HG02885 (cell line): ENCODE measurements around the gene SS18L1.

Experiments used
- ATAC-seq: cut with Tn5 transposase; IDR thresholded peaks from one replicate; pipeline ENCODE4 v1.9.1; 2021; ENCODE audit warnings: mild to moderate bottlenecking; ENCODE audit not compliant: unreplicated experiment, poor library complexity

The SS18L1 gene

DNA sequence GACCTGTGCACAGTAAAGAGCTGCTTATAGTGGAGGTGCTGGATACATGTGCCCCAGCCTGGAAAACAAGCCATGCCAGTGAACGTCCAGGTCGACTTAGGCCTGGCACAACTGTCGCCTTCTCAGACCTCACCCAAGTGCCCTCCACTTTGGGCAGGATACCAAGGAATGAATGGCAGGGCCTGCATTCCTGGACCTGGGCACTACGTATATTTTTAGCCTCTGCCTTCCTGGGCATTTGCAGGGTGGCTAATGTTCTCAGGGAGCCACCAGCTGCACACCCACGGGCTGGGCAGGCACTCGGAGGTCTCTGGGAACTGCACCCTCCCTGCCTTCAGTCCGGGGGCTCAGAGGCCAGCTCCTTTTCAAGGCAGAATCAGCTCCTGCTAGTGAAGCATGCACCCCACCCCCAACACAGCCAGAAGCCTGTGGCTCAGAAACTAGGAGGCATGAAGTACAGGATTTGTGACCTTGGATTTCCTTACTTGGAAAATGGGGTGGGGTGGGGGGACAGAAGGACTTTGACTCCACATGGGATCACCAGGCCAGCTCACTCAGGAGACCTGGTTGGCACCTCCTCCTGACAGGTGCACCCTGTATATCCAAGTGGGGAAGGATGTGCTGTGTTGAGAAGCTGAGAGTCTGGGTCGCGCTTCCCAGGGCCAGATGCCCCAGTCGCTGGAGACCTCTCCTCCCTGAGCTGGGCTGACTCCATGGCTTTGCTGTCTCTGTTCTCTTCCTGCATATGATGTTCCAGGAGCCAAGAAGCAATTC is 23.8 kb upstream of the SS18L1 start:
- no peak for ATAC-seq

DNA sequence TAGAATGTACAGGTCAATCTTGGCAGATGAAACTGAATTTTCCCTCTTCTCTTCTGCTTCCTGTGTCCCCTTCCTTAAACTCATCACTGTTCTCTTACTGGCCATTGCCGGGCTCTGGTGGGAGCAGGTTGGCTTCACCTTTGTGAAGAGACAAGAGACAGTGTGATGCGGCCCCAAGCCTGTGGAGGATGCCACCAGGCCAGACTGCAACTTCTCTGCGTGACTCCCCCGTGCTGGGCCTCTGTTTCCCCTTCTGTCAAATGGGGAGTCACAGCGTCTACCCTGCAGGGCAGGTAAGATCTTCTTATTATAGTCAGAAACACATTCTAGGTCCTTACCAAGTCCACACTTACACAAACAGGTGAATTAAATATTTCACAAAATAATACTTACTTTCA is 23.2 kb upstream of the SS18L1 start:
- ATAC-seq: no peak

DNA sequence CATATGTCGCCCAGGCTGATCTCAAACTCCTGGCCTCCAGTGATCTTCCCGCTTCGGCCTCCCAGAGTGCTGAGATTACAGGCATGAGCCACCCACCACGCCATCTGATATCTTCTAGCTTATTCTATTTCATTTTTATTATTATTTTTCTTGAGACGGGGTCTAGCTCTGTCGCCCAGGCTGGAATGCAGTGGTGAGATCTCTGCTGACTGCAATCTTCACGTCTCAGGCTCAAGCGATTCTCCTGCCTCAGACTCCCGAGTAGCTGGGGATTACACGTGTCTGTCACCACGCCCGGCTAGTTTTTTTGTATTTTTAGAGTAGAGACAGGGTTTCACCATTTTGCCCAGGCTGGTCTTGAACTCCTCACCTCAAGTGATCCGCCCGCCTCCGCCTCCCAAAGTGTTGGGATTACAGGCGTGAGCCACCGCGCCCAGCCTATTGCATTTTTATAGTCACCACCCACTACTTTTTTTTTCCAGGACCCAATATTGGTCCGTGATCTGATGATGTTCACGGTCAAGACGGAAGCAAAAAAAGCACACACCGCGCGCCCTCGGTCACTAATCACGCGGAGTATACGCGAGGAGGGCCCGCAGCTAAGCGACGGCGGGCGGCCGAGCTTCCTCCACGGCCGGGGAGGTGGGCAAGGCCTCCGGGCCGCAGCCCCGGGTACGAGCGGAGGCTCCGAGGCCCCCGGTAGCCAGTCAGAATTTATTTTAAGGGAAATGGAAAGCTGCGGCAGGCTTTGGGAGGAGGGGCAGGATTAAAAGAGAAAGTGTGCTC is 22.4 kb upstream of the SS18L1 start:
- peak; percentile 7 for ATAC-seq

DNA sequence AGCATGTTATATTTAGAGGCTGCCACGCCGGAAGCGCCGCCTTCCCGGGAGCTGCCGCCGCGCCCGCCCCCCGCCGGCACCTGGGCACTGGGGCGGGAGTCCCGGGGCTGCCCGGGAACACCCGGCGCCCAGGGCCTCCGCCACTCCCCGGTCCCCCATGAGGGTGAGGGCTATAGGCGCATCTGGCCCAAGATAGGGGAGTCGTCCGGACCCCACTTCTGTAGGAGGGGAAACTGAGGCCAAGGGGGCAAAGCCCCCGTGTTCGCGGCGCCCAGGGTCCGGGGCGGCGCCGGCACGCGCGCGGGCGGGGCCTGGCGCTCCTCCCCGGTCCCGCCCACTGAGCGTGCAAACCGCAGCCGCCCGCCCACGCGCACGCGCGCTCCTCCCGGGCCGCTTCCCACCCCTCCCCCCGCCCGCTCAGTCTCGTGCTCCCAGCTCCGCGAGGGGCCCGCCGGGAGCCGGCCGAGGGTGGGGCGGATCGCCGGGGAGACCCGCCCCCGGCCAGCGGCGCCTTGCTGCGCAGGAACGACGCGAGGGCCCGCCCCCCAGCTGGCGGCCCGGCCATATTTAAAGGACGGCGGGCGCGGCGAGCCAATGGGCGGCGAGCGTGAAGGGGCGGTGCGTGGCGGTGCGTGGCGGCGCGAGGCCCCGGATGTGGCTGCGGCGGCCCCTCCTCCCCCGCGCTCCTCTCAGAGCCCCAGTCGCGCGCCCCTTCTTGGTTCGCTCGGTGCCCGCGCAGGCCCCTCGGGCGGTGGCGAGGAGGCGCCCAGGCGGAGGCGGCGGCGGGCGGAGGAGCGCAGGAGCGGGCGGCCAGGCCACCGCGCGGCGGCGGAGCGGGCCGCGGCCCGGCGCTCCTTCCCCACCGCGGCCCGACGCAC is 21.6 kb upstream of the SS18L1 start, which contains the start of gene LSM14B:
Gene LSM14B, plus strand, starts transcription at position 700 of the 878 bp plus-strand sequence. CDS start 192 bp downstream, outside the sequence.
- peak; percentile 83 for ATAC-seq

DNA sequence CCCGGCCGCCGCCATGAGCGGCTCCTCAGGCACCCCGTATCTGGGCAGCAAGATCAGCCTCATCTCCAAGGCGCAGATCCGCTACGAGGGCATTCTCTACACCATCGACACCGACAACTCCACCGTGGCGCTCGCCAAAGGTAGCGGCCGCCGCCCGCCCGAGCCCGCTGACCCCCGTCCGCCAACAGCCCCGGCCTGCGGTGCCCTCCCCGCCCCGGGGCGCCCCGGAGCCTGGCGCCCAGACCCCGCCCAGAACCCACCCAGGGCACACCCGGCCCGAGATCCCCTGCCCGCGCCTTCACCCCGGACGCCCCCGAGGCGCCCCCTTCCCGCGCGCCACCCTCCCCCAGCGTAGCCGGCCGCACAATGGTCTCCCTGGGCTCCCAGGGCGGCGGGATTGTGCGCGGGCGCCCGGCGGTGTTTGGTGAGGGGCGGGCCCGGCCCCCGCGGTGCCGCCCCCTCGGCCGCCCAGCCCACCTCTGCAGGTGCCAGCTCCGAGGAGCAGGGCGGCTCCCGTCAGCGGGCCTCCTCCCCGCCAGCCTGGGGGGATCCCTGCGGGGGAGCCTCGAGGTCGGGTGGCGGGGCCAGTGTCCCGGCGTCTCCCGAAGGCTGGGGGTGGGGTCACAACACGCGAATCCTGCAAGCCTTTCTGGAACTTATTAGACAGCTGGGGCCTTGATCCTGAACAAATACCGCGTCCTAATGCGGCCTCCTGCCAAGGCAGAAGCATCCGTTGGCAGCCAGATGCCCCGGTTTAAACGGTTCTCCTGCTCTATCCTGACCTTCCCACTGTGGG is 20.7 kb upstream of the SS18L1 start:
- ATAC-seq: peak; percentile 19

DNA sequence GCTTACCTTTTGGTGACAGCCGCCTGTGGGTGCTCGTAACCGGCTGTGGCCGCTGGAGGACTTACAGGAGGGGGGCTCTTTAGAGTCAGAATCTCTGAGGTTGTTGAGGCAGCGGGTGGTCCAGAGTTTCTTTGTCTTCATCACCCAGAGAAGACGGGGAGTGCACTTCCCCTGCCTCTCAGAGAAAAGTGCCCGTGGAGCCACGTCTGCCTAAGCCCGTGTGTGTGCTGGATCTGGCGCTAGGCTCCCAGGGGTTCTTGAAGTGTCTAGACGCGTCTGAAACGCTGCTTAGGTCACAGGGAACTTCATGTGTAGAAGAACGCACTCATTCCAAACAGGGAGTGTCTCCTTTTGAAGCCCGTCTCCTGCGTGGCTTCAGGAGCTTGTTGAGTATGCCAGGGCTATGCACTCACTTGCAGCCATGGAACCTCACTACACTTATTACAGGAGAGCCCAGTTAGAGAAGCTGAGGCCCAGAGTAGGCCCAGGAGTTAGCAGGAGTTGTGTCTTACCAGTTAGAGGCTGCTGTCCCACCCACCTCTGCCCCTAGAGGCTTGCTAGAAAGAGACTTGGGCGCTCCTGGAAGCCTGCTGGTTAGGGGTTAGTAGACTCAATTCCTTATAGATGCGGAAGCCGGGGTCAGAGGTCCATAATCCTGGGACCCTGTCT is 20.0 kb upstream of the SS18L1 start:
- no peak for ATAC-seq

DNA sequence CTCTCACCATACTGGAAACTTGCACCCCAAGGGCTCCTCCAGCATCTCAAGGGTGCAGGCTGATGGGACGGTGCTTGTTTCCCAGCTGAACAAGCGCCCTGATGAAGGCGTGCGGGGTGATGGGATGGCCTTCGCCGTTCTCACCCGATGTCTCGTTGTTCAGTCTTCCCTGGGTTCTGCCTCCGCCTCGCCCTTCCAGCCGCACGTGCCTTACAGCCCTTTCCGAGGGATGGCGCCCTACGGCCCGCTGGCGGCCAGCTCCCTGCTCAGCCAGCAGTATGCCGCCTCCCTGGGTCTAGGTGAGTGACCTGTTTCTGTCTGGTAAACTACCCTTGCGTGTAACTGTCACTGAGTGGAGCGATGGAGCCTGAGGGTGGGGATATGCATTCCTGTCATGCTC is 17.4 kb upstream of the SS18L1 start:
- no peak for ATAC-seq

DNA sequence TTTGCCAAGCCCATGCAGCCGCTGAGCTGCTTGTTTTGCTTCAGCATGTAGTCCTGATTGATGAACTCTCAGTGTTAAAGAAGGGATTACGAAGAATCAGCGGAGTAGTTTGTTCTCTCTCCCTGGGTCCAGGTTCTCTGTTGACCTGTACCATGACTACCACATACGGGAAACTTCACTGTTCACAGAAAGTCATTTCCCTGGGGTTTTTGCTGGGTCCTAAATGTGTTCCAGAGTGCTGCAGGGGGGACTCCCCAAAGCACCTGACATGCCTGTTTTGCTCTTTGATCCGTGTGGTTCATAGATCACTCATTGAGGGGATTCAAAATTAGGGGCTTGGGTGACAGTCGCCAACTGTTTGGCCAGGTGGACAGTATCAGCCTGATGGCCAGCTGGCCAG is 15.8 kb upstream of the SS18L1 start:
- no peak for ATAC-seq

DNA sequence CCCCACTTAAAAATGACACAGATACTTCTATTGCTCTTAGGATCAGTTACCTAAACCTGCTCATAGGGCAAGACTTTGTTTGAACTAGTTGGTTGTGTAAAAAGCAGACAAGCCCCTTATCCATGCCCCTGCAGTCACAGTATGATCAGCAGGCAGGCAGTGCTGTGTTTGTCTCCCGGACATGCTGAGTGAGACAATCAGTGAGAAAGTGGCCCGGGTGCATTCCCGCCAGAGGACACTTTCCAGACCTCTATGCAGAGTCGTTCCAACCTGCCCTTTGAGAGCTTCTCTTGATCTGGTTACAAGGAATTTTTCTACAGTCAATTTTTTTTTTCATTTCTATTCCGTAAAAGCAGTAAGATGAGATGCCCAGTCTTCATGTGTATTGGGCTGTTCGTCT is 15.1 kb upstream of the SS18L1 start:
- no peak for ATAC-seq

DNA sequence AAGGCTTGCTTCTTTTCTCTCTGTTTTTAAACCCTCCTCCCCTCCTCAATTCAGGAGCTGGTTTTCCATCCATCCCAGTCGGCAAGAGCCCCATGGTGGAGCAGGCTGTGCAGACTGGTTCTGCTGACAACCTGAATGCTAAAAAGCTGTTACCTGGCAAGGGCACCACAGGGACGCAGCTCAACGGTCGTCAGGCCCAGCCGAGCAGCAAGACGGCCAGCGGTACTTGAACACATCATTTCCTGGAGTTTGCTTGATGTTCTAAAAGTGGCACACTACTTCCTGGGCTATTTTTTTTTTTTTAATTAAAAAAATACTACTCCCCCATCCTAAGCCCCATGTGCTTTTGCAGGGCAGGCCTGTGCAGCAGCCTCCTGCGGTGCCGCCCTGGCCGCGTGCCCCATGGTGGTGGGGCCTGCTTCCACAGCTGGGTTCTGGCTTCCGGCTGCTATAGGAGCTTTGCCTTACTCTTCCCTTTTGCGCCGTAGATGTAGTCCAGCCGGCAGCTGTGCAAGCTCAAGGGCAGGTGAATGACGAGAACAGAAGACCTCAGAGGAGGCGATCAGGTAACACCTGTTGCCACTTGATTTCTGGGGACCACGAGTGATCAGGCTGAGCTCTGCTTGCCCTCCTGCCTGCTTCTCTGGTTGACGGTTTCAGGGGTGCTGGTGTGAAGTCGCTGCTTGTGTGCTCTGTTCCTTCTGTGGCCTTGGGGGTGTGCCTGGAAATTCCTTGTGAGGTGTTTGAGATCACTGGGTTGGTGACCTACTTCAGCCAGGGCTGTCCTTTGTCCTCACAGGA is 13.6 kb upstream of the SS18L1 start:
- no peak for ATAC-seq

DNA sequence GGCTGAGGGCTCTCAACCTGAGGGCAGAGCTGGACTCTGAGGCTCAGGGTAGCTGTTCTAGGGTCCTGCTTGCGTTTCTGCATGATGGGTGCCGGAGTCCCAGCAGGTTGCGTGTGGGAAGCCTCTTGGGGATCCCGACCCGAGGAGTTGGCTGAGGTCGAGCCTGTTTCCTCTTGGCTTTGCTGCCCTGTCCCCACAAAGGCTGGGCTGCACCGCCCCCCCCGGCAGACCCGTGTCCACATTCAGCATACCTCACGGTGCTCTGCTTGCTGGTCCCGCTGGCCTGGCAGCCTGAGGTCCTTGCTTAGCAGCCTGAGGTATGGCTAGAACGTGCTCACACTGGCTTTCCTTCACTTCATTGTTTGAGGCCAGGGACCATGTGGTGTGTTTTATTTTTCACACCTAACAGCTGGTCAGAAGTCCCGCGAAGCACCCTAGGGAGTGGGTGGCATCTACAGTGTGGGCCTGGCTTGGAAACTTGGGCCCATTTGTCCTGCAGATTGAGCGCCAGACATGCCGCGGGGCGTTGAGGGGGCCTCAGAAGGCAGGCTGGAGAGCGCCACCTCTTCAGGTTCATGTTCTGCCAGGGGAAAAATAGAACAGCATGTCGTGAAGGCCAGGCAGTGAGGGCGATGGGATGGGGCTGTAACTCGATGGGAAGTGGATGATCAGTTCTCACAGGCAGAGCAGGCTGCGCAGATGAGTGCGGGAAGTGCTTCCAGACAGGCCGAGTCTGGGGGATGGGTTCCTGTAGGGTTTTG is 11.8 kb upstream of the SS18L1 start:
- no peak for ATAC-seq

DNA sequence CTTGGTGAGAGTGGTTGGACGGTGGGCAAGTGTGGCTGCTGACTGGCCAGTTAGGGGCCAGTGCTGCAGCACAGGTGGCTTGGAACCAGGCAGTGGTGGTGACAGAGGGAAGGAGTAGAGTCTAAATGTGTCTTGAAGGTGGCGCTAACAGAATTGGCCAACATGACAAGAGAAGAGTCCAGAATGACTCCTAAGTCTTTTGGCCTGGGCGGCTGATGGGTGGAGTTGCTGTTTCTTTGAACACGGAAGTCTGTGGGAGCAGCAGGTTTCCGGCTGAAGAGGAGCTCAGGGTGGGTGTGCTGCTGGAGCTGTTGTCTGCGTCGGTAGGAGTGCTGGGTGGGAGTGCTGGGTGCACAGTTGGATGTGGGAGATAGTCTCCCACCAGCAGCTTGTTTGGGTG is 11.1 kb upstream of the SS18L1 start:
- ATAC-seq: no peak

DNA sequence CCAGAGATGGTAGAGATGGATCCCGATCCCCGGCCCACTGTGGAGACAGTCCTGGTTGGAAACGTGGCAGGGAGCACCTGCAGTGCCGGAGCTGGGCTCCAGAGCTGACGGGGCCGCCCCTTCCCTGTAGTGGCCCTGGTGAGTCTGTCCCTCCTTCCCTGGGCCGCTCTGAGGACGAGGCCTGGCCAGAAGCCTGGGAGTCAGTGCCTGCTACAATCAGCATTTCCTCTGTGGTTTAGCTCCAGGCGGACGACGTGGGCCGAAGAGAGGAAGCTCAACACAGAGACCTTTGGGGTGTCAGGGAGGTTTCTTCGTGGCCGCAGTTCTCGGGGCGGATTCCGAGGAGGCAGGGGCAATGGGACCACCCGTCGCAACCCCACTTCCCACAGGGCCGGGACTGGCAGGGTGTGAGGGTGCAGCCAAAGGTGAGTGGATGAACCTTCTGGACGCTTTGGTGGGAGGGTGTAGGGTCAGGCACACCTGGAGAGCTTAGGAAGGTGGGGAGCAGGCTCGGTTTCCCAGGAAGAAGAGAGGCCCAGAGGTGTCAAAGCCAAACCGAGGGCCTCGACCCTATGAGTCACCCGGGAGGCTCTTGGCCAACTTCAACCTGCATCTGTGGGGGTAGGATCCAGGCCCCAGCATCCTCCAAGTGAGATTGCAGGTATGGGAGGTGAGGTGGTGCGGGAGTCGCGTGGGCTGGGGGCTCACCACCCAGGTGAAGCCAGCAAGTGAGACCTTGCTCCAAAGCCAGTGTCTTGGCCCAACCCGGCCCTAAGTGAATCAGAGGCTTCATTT is 10.3 kb upstream of the SS18L1 start:
- no peak for ATAC-seq

DNA sequence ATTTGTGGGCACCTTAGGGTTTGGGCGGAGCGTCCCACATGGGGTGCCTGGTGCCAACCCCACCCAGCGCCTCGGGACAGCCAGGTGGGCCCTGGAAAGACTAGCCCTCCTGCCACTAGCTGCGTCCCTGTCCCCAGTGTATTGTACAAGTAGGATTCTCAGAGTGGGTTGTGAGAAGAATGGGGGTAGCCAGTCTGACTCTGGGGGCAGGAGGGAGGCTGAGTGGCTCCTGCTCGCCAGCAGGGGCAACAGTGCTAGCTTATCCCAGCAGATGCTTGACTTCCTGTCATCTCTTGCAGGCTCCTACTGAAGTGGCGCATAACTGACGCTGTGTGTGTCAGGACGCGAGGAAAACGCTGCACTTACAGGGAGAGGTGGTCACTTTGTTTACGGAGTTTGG is 9.7 kb upstream of the SS18L1 start:
- ATAC-seq: no peak

DNA sequence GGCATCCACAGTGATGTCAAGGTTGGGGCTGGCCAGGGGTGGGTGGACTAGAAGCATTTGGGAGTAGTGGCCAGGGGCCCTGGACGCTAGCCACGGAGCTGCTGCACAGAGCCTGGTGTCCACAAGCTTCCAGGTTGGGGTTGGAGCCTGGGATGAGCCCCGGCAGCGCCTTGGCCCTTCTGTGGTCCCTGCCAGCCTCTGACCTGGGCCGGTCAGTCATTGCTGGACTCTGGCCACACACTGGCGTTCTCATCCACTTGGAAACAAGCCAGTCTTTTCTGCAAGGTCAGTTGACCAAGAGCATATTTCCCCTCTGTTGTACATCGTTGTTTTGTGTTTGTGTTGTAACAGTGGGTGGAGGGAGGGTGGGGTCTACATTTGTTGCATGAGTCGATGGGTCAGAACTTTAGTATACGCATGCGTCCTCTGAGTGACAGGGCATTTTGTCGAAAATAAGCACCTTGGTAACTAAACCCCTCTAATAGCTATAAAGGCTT is 8.8 kb upstream of the SS18L1 start:
- ATAC-seq: no peak

DNA sequence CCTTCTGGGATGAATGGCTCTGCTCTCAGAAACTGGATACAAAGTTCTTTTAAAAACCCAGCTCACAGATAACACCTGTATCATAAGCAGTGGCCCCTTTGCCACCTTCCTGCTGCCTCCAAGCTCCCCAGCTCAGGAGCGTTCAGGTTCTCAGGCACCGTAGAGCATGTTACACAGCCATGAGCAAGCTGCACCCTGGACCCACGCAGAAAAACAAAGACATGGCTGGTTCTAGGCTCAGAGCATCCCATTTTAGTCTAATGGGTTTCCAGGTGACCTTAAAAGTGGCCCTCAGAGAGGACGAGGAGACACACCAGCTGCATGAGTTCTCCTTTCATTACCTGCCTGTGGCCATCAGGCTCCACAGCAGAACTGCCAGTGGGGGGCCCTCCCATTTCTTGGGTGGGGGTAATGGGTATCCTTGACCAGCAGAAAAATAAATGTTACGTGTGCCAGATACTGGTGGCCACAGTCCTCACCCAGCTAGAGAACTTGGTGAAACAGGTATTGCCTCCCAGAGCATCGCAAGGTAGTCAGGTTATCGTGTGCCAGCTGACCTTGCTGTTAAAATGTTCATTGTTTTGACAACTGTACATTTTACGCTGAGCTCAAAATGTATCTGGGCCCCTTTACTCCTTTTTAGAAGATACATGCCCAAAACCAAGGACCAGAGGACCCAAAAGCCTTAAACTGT is 7.8 kb upstream of the SS18L1 start:
- no peak for ATAC-seq
